ENCODE results near the gene UCMA. TPM values are rescaled to one million over a fixed set of nuclear protein-coding genes. Genes with fewer than 3 reads are reported as not detected.

Gene UCMA
- total and polyA plus RNA-seq, 4 donors = not detected

GRCh38 chr10:13184730-13185514, 49.3 kb downstream of the UCMA start:
- H3K9me3 ChIP-seq (ENCODE audit: control insufficient read depth in 4 of 4, low read length in 3 of 4) = no peaks in the 10 kb centered on the region
- no peak overlapping the region for H3K27ac ChIP-seq (ENCODE audit: low read depth in 1 of 2, low read length in 2 of 2)
- 55% methylated on average over 5 of the region's 5 CpGs for WGBS
- TF ChIP-seq, protein P1, sequence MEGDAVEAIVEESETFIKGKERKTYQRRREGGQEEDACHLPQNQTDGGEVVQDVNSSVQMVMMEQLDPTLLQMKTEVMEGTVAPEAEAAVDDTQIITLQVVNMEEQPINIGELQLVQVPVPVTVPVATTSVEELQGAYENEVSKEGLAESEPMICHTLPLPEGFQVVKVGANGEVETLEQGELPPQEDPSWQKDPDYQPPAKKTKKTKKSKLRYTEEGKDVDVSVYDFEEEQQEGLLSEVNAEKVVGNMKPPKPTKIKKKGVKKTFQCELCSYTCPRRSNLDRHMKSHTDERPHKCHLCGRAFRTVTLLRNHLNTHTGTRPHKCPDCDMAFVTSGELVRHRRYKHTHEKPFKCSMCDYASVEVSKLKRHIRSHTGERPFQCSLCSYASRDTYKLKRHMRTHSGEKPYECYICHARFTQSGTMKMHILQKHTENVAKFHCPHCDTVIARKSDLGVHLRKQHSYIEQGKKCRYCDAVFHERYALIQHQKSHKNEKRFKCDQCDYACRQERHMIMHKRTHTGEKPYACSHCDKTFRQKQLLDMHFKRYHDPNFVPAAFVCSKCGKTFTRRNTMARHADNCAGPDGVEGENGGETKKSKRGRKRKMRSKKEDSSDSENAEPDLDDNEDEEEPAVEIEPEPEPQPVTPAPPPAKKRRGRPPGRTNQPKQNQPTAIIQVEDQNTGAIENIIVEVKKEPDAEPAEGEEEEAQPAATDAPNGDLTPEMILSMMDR (IDR thresholded peaks at IDR 0.05; ENCODE audit: low read depth, low read length, missing input control) = no peak
- TF ChIP-seq HNF4A (conservative IDR thresholded peaks at IDR 0.05) = peak; percentile 11 to 15
- peak in 1 of 2 donors; percentile 6 for TF ChIP-seq RXRA (IDR thresholded peaks at IDR 0.05)
- TF ChIP-seq SP1 (IDR thresholded peaks at IDR 0.05) = peak; percentile 31
- H3K9ac ChIP-seq (ENCODE audit: low read depth in 1 of 2, low read length in 2 of 2) = no peak overlapping the region
- H3K4me1 ChIP-seq (ENCODE audit: control insufficient read depth in 4 of 4, insufficient read depth in 4 of 4, low read length in 3 of 4) = peaks cover 0 to 2% (median 0%) of the 10 kb centered on the region in 4 donors
- DNase-seq (ENCODE audit: low spot score) = no peak
- H3K4me3 ChIP-seq (ENCODE audit: low read depth in 1 of 3, low read length in 3 of 3) = no peak overlapping the region
- H3K27me3 ChIP-seq (ENCODE audit: control insufficient read depth in 4 of 4, insufficient read depth in 4 of 4, low read length in 3 of 4) = no peaks in the 10 kb centered on the region
- H3K36me3 ChIP-seq (ENCODE audit: control insufficient read depth in 4 of 4, insufficient read depth in 3 of 4, low read depth in 1 of 4, low read length in 3 of 4) = no peaks in the 10 kb centered on the region

DNA sequence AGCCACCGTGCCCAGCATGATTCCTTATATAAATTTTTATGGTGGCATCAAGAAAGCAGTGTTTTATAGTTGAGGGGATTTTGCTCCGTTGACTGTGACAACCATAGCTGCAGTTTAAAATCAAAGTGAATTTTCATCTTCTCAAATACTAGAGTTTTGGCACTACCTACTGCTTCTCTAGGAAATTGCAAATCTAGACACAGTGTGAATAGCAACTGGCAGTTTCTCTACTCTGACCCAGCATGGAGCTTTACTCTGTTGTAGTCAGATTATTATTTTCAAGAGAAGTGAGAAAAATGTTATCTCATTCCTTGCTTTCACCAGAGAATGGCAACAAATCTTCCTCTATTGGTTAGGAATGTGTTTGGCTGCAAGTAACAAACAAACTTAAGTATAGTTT, 49.9 kb downstream of the UCMA start:
- no peak for DNase-seq (ENCODE audit: low spot score)
- Histone ChIP-seq H3K27ac (ENCODE audit: low read depth in 1 of 2, low read length in 2 of 2) (no peak overlapping the region), H3K9ac (ENCODE audit: low read depth in 1 of 2, low read length in 2 of 2) (no peak overlapping the region), H3K9me3 (ENCODE audit: control insufficient read depth in 4 of 4, low read length in 3 of 4) (no peaks in the 10 kb centered on the region), H3K36me3 (ENCODE audit: control insufficient read depth in 4 of 4, insufficient read depth in 3 of 4, low read depth in 1 of 4, low read length in 3 of 4) (no peaks in the 10 kb centered on the region), H3K4me1 (ENCODE audit: control insufficient read depth in 4 of 4, insufficient read depth in 4 of 4, low read length in 3 of 4) (peaks cover 0 to 2% (median 0%) of the 10 kb centered on the region in 4 donors), H3K27me3 (ENCODE audit: control insufficient read depth in 4 of 4, insufficient read depth in 4 of 4, low read length in 3 of 4) (no peaks in the 10 kb centered on the region), H3K4me3 (ENCODE audit: low read depth in 1 of 3, low read length in 3 of 3) (no peak overlapping the region)
- TF ChIP-seq, protein P2, sequence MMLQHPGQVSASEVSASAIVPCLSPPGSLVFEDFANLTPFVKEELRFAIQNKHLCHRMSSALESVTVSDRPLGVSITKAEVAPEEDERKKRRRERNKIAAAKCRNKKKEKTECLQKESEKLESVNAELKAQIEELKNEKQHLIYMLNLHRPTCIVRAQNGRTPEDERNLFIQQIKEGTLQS (IDR thresholded peaks at IDR 0.05) = no peak
- no peak for TF ChIP-seq HNF4A (conservative IDR thresholded peaks at IDR 0.05)
- TF ChIP-seq, protein P3, sequence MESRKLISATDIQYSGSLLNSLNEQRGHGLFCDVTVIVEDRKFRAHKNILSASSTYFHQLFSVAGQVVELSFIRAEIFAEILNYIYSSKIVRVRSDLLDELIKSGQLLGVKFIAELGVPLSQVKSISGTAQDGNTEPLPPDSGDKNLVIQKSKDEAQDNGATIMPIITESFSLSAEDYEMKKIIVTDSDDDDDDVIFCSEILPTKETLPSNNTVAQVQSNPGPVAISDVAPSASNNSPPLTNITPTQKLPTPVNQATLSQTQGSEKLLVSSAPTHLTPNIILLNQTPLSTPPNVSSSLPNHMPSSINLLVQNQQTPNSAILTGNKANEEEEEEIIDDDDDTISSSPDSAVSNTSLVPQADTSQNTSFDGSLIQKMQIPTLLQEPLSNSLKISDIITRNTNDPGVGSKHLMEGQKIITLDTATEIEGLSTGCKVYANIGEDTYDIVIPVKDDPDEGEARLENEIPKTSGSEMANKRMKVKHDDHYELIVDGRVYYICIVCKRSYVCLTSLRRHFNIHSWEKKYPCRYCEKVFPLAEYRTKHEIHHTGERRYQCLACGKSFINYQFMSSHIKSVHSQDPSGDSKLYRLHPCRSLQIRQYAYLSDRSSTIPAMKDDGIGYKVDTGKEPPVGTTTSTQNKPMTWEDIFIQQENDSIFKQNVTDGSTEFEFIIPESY (IDR thresholded peaks at IDR 0.05) = no peak
- TF ChIP-seq RAD21 (IDR thresholded peaks at IDR 0.05) = no peak
- TF ChIP-seq, protein P1 (IDR thresholded peaks at IDR 0.05; ENCODE audit: low read depth, low read length, missing input control) = no peak
- TF ChIP-seq NR2F2 (IDR thresholded peaks at IDR 0.05) = no peak
- TF ChIP-seq YY1 (IDR thresholded peaks at IDR 0.05) = no peak
- TF ChIP-seq GABPA (IDR thresholded peaks at IDR 0.05 in 1 of 2, conservative IDR thresholded peaks at IDR 0.05 in 1 of 2) = no peak
- no peak for TF ChIP-seq SP1 (IDR thresholded peaks at IDR 0.05)
- TF ChIP-seq FOXA2 (IDR thresholded peaks at IDR 0.05) = no peak
- TF ChIP-seq REST (IDR thresholded peaks at IDR 0.05) = no peak
- 68% methylated on average over 2 of the region's 2 CpGs for WGBS

Data from liver (tissue), 9 donors.